GM23338 (cell line): ENCODE results near the gene SAPCD1. TPM values are rescaled to one million over a fixed set of nuclear protein-coding genes. Genes with fewer than 3 reads are reported as not detected.
"Not testable (repeated sequence)": the region's sequence is repeated elsewhere in the genome, so short reads cannot be mapped to it uniquely, and the experiment has no call there.

Source experiments
- ATAC-seq: fragments of 200-7000 bp; cut with Tn5 transposase; 3 replicates; pipeline ENCODE4 v1.9.1; 2020
- DNase-seq: peaks from one replicate; pipeline ENCODE4 v3.0.0-alpha.2; 2015; ENCODE audit warnings: low spot score
- H2AFZ ChIP-seq: fragments of 200-600 bp; sonication (generic); 2 replicates; pipeline ENCODE4 v1.8.0; 2016; ENCODE audit warnings: antibody characterized with exemption, mild to moderate bottlenecking, moderate library complexity
- H3F3A ChIP-seq: fragments of 200-600 bp; sonication (generic); replicated peaks from 2 replicates; pipeline ENCODE4 v1.8.0; 2017; ENCODE audit warnings: antibody characterized with exemption, mixed run types, low read depth
- H3K27ac ChIP-seq: fragments of 200-600 bp; sonication (generic); 2 replicates; pipeline ENCODE4 v1.6.1; 2016; ENCODE audit warnings: low read depth
- H3K27me3 ChIP-seq: fragments of 200-600 bp; sonication (generic); 2 replicates; pipeline ENCODE4 v1.8.0; 2016; ENCODE audit warnings: mild to moderate bottlenecking, mixed run types, moderate library complexity; ENCODE audit not compliant: insufficient read depth
- H3K36me3 ChIP-seq: fragments of 200-600 bp; sonication (generic); 2 replicates; pipeline ENCODE4 v1.8.0; 2016; ENCODE audit warnings: mild to moderate bottlenecking; ENCODE audit not compliant: insufficient read depth
- H3K4me1 ChIP-seq: fragments of 200-600 bp; sonication (generic); 2 replicates; pipeline ENCODE4 v1.8.0; 2016; ENCODE audit warnings: mild to moderate bottlenecking, moderate library complexity; ENCODE audit not compliant: insufficient read depth
- H3K4me2 ChIP-seq: fragments of 200-600 bp; sonication (generic); 2 replicates; pipeline ENCODE4 v1.7.1; 2017; ENCODE audit warnings: mixed run types
- H3K4me3 ChIP-seq: fragments of 200-600 bp; sonication (generic); 2 replicates; pipeline ENCODE4 v1.6.1; 2016; ENCODE audit warnings: mixed run types
- H3K79me2 ChIP-seq: fragments of 200-600 bp; sonication (generic); replicated peaks from 2 replicates; pipeline ENCODE4 v1.8.0; 2017; ENCODE audit warnings: mild to moderate bottlenecking; ENCODE audit not compliant: insufficient read depth
- H3K9me2 ChIP-seq: fragments of 200-600 bp; sonication (generic); 2 replicates; pipeline ENCODE4 v1.8.0; 2017; ENCODE audit not compliant: insufficient read depth
- H4K20me1 ChIP-seq: fragments of 200-600 bp; sonication (generic); replicated peaks from 2 replicates; pipeline ENCODE4 v1.8.0; 2017; ENCODE audit warnings: mild to moderate bottlenecking; ENCODE audit not compliant: insufficient read depth
- H3K27ac Mint-ChIP-seq: 2 replicates; pipeline ENCODE4 v1.8.0; 2020; ENCODE audit warnings: inconsistent platforms, mild to moderate bottlenecking, moderate library complexity, mixed read lengths
- H3K27me3 Mint-ChIP-seq: 3 replicates; pipeline ENCODE4 v1.8.0; 2022; ENCODE audit warnings: low read depth, mild to moderate bottlenecking, moderate library complexity, mixed read lengths, inconsistent platforms; ENCODE audit not compliant: insufficient read depth, poor library complexity
- H3K36me3 Mint-ChIP-seq: 3 replicates; pipeline ENCODE4 v1.8.0; 2021; ENCODE audit warnings: low read depth, mild to moderate bottlenecking, inconsistent platforms, moderate library complexity, mixed read lengths
- H3K4me1 Mint-ChIP-seq: 3 replicates; pipeline ENCODE4 v1.8.0; 2020; ENCODE audit warnings: mild to moderate bottlenecking, inconsistent platforms, mixed read lengths
- H3K4me3 Mint-ChIP-seq: 3 replicates; pipeline ENCODE4 v1.8.0; 2021; ENCODE audit warnings: moderate library complexity, mild to moderate bottlenecking, inconsistent platforms, mixed read lengths
- H3K9me3 Mint-ChIP-seq: 3 replicates; pipeline ENCODE4 v1.8.0; 2020; ENCODE audit warnings: moderate library complexity, mild to moderate bottlenecking, inconsistent platforms, mixed read lengths
- ETS1 ChIP-seq: IDR thresholded peaks from 2 replicates; pipeline ENCODE4 v1.6.1; 2016; ENCODE audit warnings: antibody characterized with exemption
- EZH2 ChIP-seq: fragments of 200-600 bp; sonication (generic); IDR thresholded peaks from one replicate; pipeline ENCODE4 v1.8.0; 2017; ENCODE audit warnings: antibody characterized with exemption, mild to moderate bottlenecking, low read depth; ENCODE audit not compliant: unreplicated experiment
- NANOG ChIP-seq: IDR thresholded peaks from 2 replicates; pipeline ENCODE4 v1.6.1; 2016; ENCODE audit warnings: antibody characterized with exemption, borderline replicate concordance
- POLR2AphosphoS5 ChIP-seq: IDR thresholded peaks from 2 replicates; pipeline ENCODE4 v1.6.1; 2016; ENCODE audit warnings: antibody characterized with exemption, low read depth
- ZNF114 ChIP-seq: fragments of 250-450 bp; sonication (Bioruptor Pico); IDR thresholded peaks from 2 replicates; pipeline ENCODE4 v1.5.0; 2020; ENCODE audit warnings: mild to moderate bottlenecking, moderate library complexity
- ZNF331 ChIP-seq: fragments of 250-450 bp; sonication (Bioruptor Pico); IDR thresholded peaks from 2 replicates; pipeline ENCODE4 v1.5.0; 2020; ENCODE audit warnings: low read depth, mild to moderate bottlenecking, moderate library complexity
- ZNF462 ChIP-seq: fragments of 250-450 bp; sonication (Bioruptor Pico); IDR thresholded peaks from 2 replicates; pipeline ENCODE4 v1.5.0; 2020; ENCODE audit warnings: mild to moderate bottlenecking, moderate library complexity
- polyA plus RNA-seq: library from polyadenylated mRNA; unstranded; fragments of >200 nt; fragmentation: Nextera tagmentation; extraction: Ambion mirVana; gene quantifications from 2 replicates; pipeline ENCODE4 v1.2.1, GENCODE V29; 2016
- total RNA-seq: library from RNA; depleted of rRNA; stranded (reverse); fragments of >200 nt; shearing (Covaris generic); gene quantifications from 2 replicates; pipeline ENCODE4 v1.2.3, GENCODE V29; 2014

Gene SAPCD1
- total and polyA plus RNA-seq, 2 experiments from 2014 or later, result 3.9 to 5.0 TPM

- TF ChIP-seq ZNF462 (CRISPR knock-in tag) (no peak), POLR2AphosphoS5 (no peak), ETS1 (no peak), ZNF114 (CRISPR knock-in tag) (no peak), NANOG (no peak), ZNF331 (CRISPR knock-in tag) (no peak), EZH2 (no peak)
Measured at GRCh38 chr6:31799781-31800180, 37.3 kb downstream of the SAPCD1 start (continued).

GRCh38 chr6:31801031-31801927 lies 38.8 kb downstream of the SAPCD1 start:
- H3K27ac ChIP-seq, H3K9me2 ChIP-seq, H3K4me3 ChIP-seq, H2AFZ ChIP-seq, H3K36me3 ChIP-seq, H3K4me1 ChIP-seq, H3K4me3 Mint-ChIP-seq, H3K4me1 Mint-ChIP-seq, H3K4me2 ChIP-seq, H3K27me3 Mint-ChIP-seq, DNase-seq, ATAC-seq, H3K27ac Mint-ChIP-seq, H4K20me1 ChIP-seq, H3K9me3 Mint-ChIP-seq, H3K27me3 ChIP-seq: not testable (repeated sequence)
- peaks cover 42% of the 10 kb centered on the region for H3K36me3 Mint-ChIP-seq
- Histone ChIP-seq H3F3A (peaks cover 36% of the 10 kb centered on the region), H3K79me2 (peaks cover 37% of the 10 kb centered on the region)
